ENCODE data around the gene GYG2. TPM values are rescaled to one million over a fixed set of nuclear protein-coding genes. Genes with fewer than 3 reads are reported as not detected.
"Not testable (repeated sequence)": the region's sequence is repeated elsewhere in the genome, so short reads cannot be mapped to it uniquely, and the experiment has no call there.

Gene GYG2
- total RNA-seq, 1 experiment from 2014 or later, result 7.2 TPM

- DNase-seq (ENCODE audit: low spot score), result no peak
Measured at GRCh38 chrX:2867206-2867605, 38.5 kb downstream of the GYG2 start.

- no peak for DNase-seq (ENCODE audit: low spot score)
Measured at GRCh38 chrX:2870650-2871049, 41.9 kb downstream of the GYG2 start.

- no peak for DNase-seq (ENCODE audit: low spot score)
Measured at GRCh38 chrX:2871831-2872230, 43.1 kb downstream of the GYG2 start.

GRCh38 chrX:2872671-2873277 lies 44.0 kb downstream of the GYG2 start:
- DNase-seq (ENCODE audit: low spot score), result no peak

- no peak for DNase-seq (ENCODE audit: low spot score)
Measured at GRCh38 chrX:2874222-2875135, 45.7 kb downstream of the GYG2 start.

GRCh38 chrX:2875136-2875481 lies 46.4 kb downstream of the GYG2 start:
- no peak for DNase-seq (ENCODE audit: low spot score)

- peak; percentile 19 for DNase-seq (ENCODE audit: low spot score)
Measured at GRCh38 chrX:2875798-2876399, 47.2 kb downstream of the GYG2 start.

- DNase-seq (ENCODE audit: low spot score), result no peak
Measured at GRCh38 chrX:2878563-2878962, 49.8 kb downstream of the GYG2 start.

- DNase-seq (ENCODE audit: low spot score), result no peak
Measured at GRCh38 chrX:2879670-2880069, 50.9 kb downstream of the GYG2 start.

GRCh38 chrX:2883770-2884169 lies 55.0 kb downstream of the GYG2 start:
- no peak for DNase-seq (ENCODE audit: low spot score)

GRCh38 chrX:2888309-2888708 lies 59.6 kb downstream of the GYG2 start:
- no peak for DNase-seq (ENCODE audit: low spot score)

- DNase-seq (ENCODE audit: low spot score), result no peak
Measured at GRCh38 chrX:2889045-2889605, 60.4 kb downstream of the GYG2 start.

- DNase-seq (ENCODE audit: low spot score), result peak; percentile 19
Measured at GRCh38 chrX:2889706-2890490, 61.2 kb downstream of the GYG2 start.

GRCh38 chrX:2890536-2891460 lies 62.1 kb downstream of the GYG2 start:
- not testable (repeated sequence) for DNase-seq (ENCODE audit: low spot score)

- DNase-seq (ENCODE audit: low spot score), result no peak
Measured at GRCh38 chrX:2892816-2893215, 64.1 kb downstream of the GYG2 start.

GRCh38 chrX:2894885-2895292 lies 66.2 kb downstream of the GYG2 start:
- DNase-seq (ENCODE audit: low spot score), result peak; percentile 38

- DNase-seq (ENCODE audit: low spot score), result no peak
Measured at GRCh38 chrX:2897311-2897689, 68.6 kb downstream of the GYG2 start.

- DNase-seq (ENCODE audit: low spot score), result not testable (repeated sequence)
Measured at GRCh38 chrX:2897690-2898623, 69.2 kb downstream of the GYG2 start.

GRCh38 chrX:2898846-2899512 lies 70.2 kb downstream of the GYG2 start:
- DNase-seq (ENCODE audit: low spot score), result no peak
